H9 (cell line): Measurements from ENCODE around the gene EDIL3. TPM values are rescaled to one million over a fixed set of nuclear protein-coding genes. Genes with fewer than 3 reads are reported as not detected.

Experiments
- DNase-seq: peaks from one replicate; pipeline ENCODE4 v3.0.0-alpha.2; 2017
- H2AFZ ChIP-seq: one replicate; pipeline ENCODE4 v1.6.1; 2013; ENCODE audit warnings: mild to moderate bottlenecking, low read length, control low read depth, moderate library complexity
- H2AK5ac ChIP-seq: 2 replicates; pipeline ENCODE4 v1.6.1; 2013; ENCODE audit warnings: low read length, control low read depth, mixed read lengths; ENCODE audit not compliant: insufficient read length
- H2BK120ac ChIP-seq: one replicate; pipeline ENCODE4 v1.6.1; 2013; ENCODE audit warnings: low read depth, mild to moderate bottlenecking, low read length, control low read depth, inconsistent platforms; ENCODE audit not compliant: poor library complexity, severe bottlenecking
- H2BK12ac ChIP-seq: 2 replicates; pipeline ENCODE4 v1.6.1; 2013; ENCODE audit warnings: low read length, control low read depth, mixed read lengths, low read depth; ENCODE audit not compliant: insufficient read length
- H2BK15ac ChIP-seq: 2 replicates; pipeline ENCODE4 v1.6.1; 2013; ENCODE audit warnings: low read depth, low read length, control low read depth
- H2BK20ac ChIP-seq: one replicate; pipeline ENCODE4 v1.6.1; 2013; ENCODE audit warnings: low read depth, mild to moderate bottlenecking, low read length, control low read depth, inconsistent platforms; ENCODE audit not compliant: poor library complexity, severe bottlenecking
- H2BK5ac ChIP-seq: 2 replicates; pipeline ENCODE4 v1.6.1; 2013; ENCODE audit warnings: low read length, control low read depth, mixed read lengths; ENCODE audit not compliant: insufficient read length
- H3K14ac ChIP-seq: 2 replicates; pipeline ENCODE4 v1.6.1; 2013; ENCODE audit warnings: low read length, control low read depth; ENCODE audit not compliant: insufficient read depth
- H3K18ac ChIP-seq: 2 replicates; pipeline ENCODE4 v1.6.1; 2013; ENCODE audit warnings: low read depth, mild to moderate bottlenecking, mixed read lengths, low read length, control low read depth; ENCODE audit not compliant: insufficient read length
- H3K23ac ChIP-seq: 2 replicates; pipeline ENCODE4 v1.6.1; 2013; ENCODE audit warnings: low read length, control low read depth, mixed read lengths, low read depth; ENCODE audit not compliant: insufficient read length
- H3K23me2 ChIP-seq: 2 replicates; pipeline ENCODE4 v1.6.1; 2013; ENCODE audit warnings: low read depth, mild to moderate bottlenecking, mixed read lengths, low read length, control low read depth; ENCODE audit not compliant: insufficient read length, poor library complexity, severe bottlenecking
- H3K27ac ChIP-seq: 2 replicates; pipeline ENCODE4 v1.5.1; 2013; ENCODE audit warnings: low read length, control low read depth, mixed read lengths, low read depth; ENCODE audit not compliant: insufficient read length
- H3K27me3 ChIP-seq: 2 replicates; pipeline ENCODE4 v1.6.1; 2013; ENCODE audit warnings: low read length, control low read depth, inconsistent platforms; ENCODE audit not compliant: insufficient read depth
- H3K4ac ChIP-seq: 2 replicates; pipeline ENCODE4 v1.6.1; 2013; ENCODE audit warnings: low read depth, mild to moderate bottlenecking, control low read depth, inconsistent platforms, low read length, moderate library complexity
- H3K4me1 ChIP-seq: 2 replicates; pipeline ENCODE4 v1.6.1; 2013; ENCODE audit warnings: low read length, control low read depth, inconsistent platforms; ENCODE audit not compliant: insufficient read depth
- H3K4me2 ChIP-seq: 2 replicates; pipeline ENCODE4 v1.6.1; 2013; ENCODE audit warnings: low read length, control low read depth, mixed read lengths; ENCODE audit not compliant: insufficient read length, insufficient read depth
- H3K56ac ChIP-seq: 2 replicates; pipeline ENCODE4 v1.6.1; 2013; ENCODE audit warnings: low read depth, mild to moderate bottlenecking, mixed read lengths, low read length, control low read depth; ENCODE audit not compliant: insufficient read length
- H3K79me1 ChIP-seq: 2 replicates; pipeline ENCODE4 v1.6.1; 2013; ENCODE audit warnings: low read depth, mild to moderate bottlenecking, moderate library complexity, low read length, control low read depth, inconsistent platforms; ENCODE audit not compliant: insufficient read depth, poor library complexity, severe bottlenecking
- H3K79me2 ChIP-seq: 2 replicates; pipeline ENCODE4 v1.6.1; 2013; ENCODE audit warnings: low read length, control low read depth, inconsistent platforms; ENCODE audit not compliant: insufficient read depth
- H3K9ac ChIP-seq: 2 replicates; pipeline ENCODE4 v1.6.1; 2013; ENCODE audit warnings: low read length, control low read depth, mixed read lengths; ENCODE audit not compliant: insufficient read length; ENCODE audit errors: extremely low read depth
- H3K9me3 ChIP-seq: one replicate; pipeline ENCODE4 v1.6.1; 2013; ENCODE audit warnings: low read depth, low read length, inconsistent platforms; ENCODE audit not compliant: control insufficient read depth
- H3T11ph ChIP-seq: one replicate; pipeline ENCODE4 v1.6.1; 2013; ENCODE audit warnings: mild to moderate bottlenecking, low read length, control low read depth, inconsistent platforms
- H4K20me1 ChIP-seq: one replicate; pipeline ENCODE4 v1.6.1; 2013; ENCODE audit not compliant: control insufficient read depth, insufficient read length, insufficient read depth
- H4K5ac ChIP-seq: 2 replicates; pipeline ENCODE4 v1.6.1; 2013; ENCODE audit warnings: low read depth, mild to moderate bottlenecking, mixed read lengths, low read length, control low read depth; ENCODE audit not compliant: insufficient read length
- H4K8ac ChIP-seq: replicated peaks from 2 replicates; pipeline ENCODE4 v1.6.1; 2013; ENCODE audit warnings: low read length, control low read depth, mixed read lengths, low read depth; ENCODE audit not compliant: insufficient read length
- H4K91ac ChIP-seq: 2 replicates; pipeline ENCODE4 v1.6.1; 2013; ENCODE audit warnings: low read depth, mild to moderate bottlenecking, moderate library complexity, mixed read lengths, low read length, control low read depth; ENCODE audit not compliant: insufficient read length
- H3K27ac Mint-ChIP-seq, 3 experiments: 2 replicates in 2 of 3; 3 replicates in 1 of 3; pipeline ENCODE4 v1.8.0; 2020 to 2021; ENCODE audit warnings: mixed read lengths in 3 of 3, mild to moderate bottlenecking in 1 of 3, moderate library complexity in 1 of 3
- H3K27me3 Mint-ChIP-seq: 2 replicates; pipeline ENCODE4 v1.8.0; 2021; ENCODE audit warnings: low read depth, mild to moderate bottlenecking, moderate library complexity, mixed read lengths
- H3K36me3 Mint-ChIP-seq, 3 experiments: 2 replicates in 2 of 3; 3 replicates in 1 of 3; pipeline ENCODE4 v1.8.0; 2020 to 2021; ENCODE audit warnings: low read depth in 3 of 3, mixed read lengths in 3 of 3; ENCODE audit not compliant: insufficient read depth in 1 of 3
- H3K4me1 Mint-ChIP-seq, 2 experiments: 2 replicates each; pipeline ENCODE4 v1.8.0; 2020; ENCODE audit warnings: mixed read lengths in 2 of 2
- H3K4me3 Mint-ChIP-seq, 2 experiments: 2 replicates in 1 of 2; 3 replicates in 1 of 2; pipeline ENCODE4 v1.8.0; 2020 to 2021; ENCODE audit warnings: mild to moderate bottlenecking in 2 of 2, mixed read lengths in 2 of 2, moderate library complexity in 1 of 2
- H3K9me3 Mint-ChIP-seq, 2 experiments: 2 replicates in 1 of 2; 3 replicates in 1 of 2; pipeline ENCODE4 v1.8.0; 2020; ENCODE audit warnings: mild to moderate bottlenecking in 2 of 2, mixed read lengths in 2 of 2, moderate library complexity in 1 of 2
- CTCF ChIP-seq: fragments of 200-600 bp; sonication (generic); conservative IDR thresholded peaks from 3 replicates; pipeline ENCODE4 v1.8.0; 2021; ENCODE audit warnings: antibody characterized with exemption, mild to moderate bottlenecking
- WGBS: extraction: QIAGEN DNeasy Blood & Tissue Kit; methylation state at CpG from one replicate; pipeline ENCODE4 v1.1.7; 2013; ENCODE audit warnings: missing lambda C conversion rate, low lambda C conversion rate, mixed read lengths; ENCODE audit not compliant: insufficient read length; ENCODE audit errors: extremely low coverage; 5-methylcytosine and 5-hydroxymethylcytosine counted together
- total RNA-seq: library from RNA; stranded (reverse); gene quantifications from 2 replicates; pipeline ENCODE4 v1.2.1, GENCODE V29; 2021

EDIL3 gene
- total RNA-seq, 1 experiment from 2014 or later: 61.9 TPM

GRCh38 chr5:84372066-84372695 lies 12.5 kb downstream of the EDIL3 start:
- no peak overlapping the region for H3T11ph ChIP-seq
- no peak overlapping the region for H2BK5ac ChIP-seq
- no peak overlapping the region for H3K4me2 ChIP-seq
- no peak for TF ChIP-seq CTCF
- H4K8ac ChIP-seq: no peak overlapping the region
- H3K27ac ChIP-seq: no peak overlapping the region
- no CpG with 5 or more reads among the region's 9 CpGs for WGBS
- DNase-seq: no peak
- H3K9me3 ChIP-seq: no peaks in the 10 kb centered on the region
- H4K91ac ChIP-seq: no peak overlapping the region
- H3K14ac ChIP-seq: no peak overlapping the region
- no peak overlapping the region for H3K23ac ChIP-seq
- no peaks in the 10 kb centered on the region for H4K20me1 ChIP-seq
- H4K5ac ChIP-seq: no peak overlapping the region
- H3K23me2 ChIP-seq: no peaks in the 10 kb centered on the region
- H3K4me1 Mint-ChIP-seq: peaks cover 0 to 5% of the 10 kb centered on the region in 2 experiments; a peak in 1 of 4 replicates
- no peaks in the 10 kb centered on the region; a peak in 1 of 7 replicates for H3K36me3 Mint-ChIP-seq
- peaks cover 2% of the 10 kb centered on the region; the same call in 1 of the 2 replicates for H3K4me1 ChIP-seq
- no peaks in the 10 kb centered on the region for H3K27me3 Mint-ChIP-seq
- H3K79me1 ChIP-seq: peaks cover 3% of the 10 kb centered on the region
- H3K27ac Mint-ChIP-seq: no peak overlapping the region
- H3K79me2 ChIP-seq: no peaks in the 10 kb centered on the region; the same call in 1 of the 2 replicates
- no peak overlapping the region for H3K9ac ChIP-seq
- H2BK15ac ChIP-seq: no peak overlapping the region
- no peak overlapping the region for H3K56ac ChIP-seq
- H3K27me3 ChIP-seq: no peaks in the 10 kb centered on the region
- H3K9me3 Mint-ChIP-seq: no peaks in the 10 kb centered on the region
- H3K4ac ChIP-seq: no peak overlapping the region
- no peak overlapping the region for H2AK5ac ChIP-seq
- H2BK12ac ChIP-seq: no peak overlapping the region
- no peak overlapping the region for H3K4me3 Mint-ChIP-seq
- H2AFZ ChIP-seq: no peak overlapping the region
- no peak overlapping the region for H2BK120ac ChIP-seq
- no peak overlapping the region for H2BK20ac ChIP-seq
- no peak overlapping the region for H3K18ac ChIP-seq
